HG02623 (cell line): ENCODE data around the gene CLCA1.

Experiments used
- ATAC-seq: cut with Tn5 transposase; IDR thresholded peaks from one replicate; pipeline ENCODE4 v1.9.1; 2021; ENCODE audit warnings: moderate library complexity; ENCODE audit not compliant: unreplicated experiment

Gene CLCA1

DNA sequence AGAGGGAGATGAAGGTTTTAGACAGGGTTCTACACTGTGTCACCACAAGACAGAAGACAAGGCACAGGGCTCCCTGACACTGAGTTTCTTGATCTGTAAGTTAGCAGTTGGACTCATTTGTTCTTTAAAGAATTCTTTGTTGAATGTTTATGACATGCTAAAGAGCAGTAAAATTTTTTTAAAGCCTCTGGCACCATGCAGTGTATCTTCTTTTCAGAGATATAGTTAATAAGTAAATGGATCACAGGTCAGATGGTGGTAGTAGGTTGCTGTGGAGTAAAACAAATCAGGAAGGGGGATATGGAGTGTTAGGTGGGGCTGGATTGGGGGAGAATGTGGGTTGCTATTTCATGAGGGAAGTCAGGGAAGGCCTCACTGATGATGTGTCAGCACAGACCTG lies 80.1 kb downstream of the CLCA1 start:
- ATAC-seq: no peak
